Lung (tissue), 12 donors: ENCODE data around the gene RFX5. TPM values are rescaled to one million over a fixed set of nuclear protein-coding genes. Genes with fewer than 3 reads are reported as not detected.

Source experiments
- ATAC-seq: fragments of 200-7000 bp; cut with Tn5 transposase; one replicate; pipeline ENCODE4 v1.9.1; 2020; ENCODE audit warnings: moderate number of reproducible peaks; ENCODE audit not compliant: insufficient read depth, low FRiP score
- DNase-seq, 3 donors: peaks; one replicate each; pipeline ENCODE4 v3.0.0-alpha.2; 2013 to 2017
- H3K27ac ChIP-seq, 2 donors: one replicate each; pipeline ENCODE4 v1.5.1; 2013; ENCODE audit warnings: mild to moderate bottlenecking in 2 of 2, moderate library complexity in 2 of 2, control low read depth in 1 of 2, inconsistent platforms in 1 of 2, low read depth in 1 of 2, low read length in 1 of 2
- H3K27me3 ChIP-seq, 3 donors: one replicate each; pipeline ENCODE4 v1.5.1; 2013; ENCODE audit warnings: low read length in 2 of 3; ENCODE audit not compliant: control insufficient read depth in 3 of 3, insufficient read depth in 3 of 3
- H3K36me3 ChIP-seq, 4 donors: one replicate each; pipeline ENCODE4 v1.5.1; 2013; ENCODE audit warnings: low read length in 4 of 4, mild to moderate bottlenecking in 1 of 4, moderate library complexity in 1 of 4; ENCODE audit not compliant: control insufficient read depth in 4 of 4, insufficient read depth in 4 of 4
- H3K4me1 ChIP-seq, 5 donors: one replicate each; pipeline ENCODE4 v1.5.1; 2013; ENCODE audit warnings: low read length in 5 of 5, mild to moderate bottlenecking in 2 of 5, moderate library complexity in 1 of 5; ENCODE audit not compliant: control insufficient read depth in 5 of 5, insufficient read depth in 5 of 5
- H3K4me3 ChIP-seq: one replicate; pipeline ENCODE4 v1.5.1; 2013; ENCODE audit warnings: mild to moderate bottlenecking, control low read depth, moderate library complexity
- H3K9ac ChIP-seq, 2 donors: one replicate each; pipeline ENCODE4 v1.5.1; 2013; ENCODE audit warnings: low read length in 2 of 2, control low read depth in 1 of 2; ENCODE audit not compliant: insufficient read depth in 1 of 2
- H3K9me3 ChIP-seq, 4 donors: one replicate each; pipeline ENCODE4 v1.5.1; 2013; ENCODE audit warnings: low read length in 3 of 4, mild to moderate bottlenecking in 1 of 4, moderate library complexity in 1 of 4; ENCODE audit not compliant: control insufficient read depth in 4 of 4, insufficient read depth in 3 of 4
- WGBS, 2 donors: extraction: QIAGEN DNeasy Blood & Tissue Kit; methylation state at CpG; one replicate each; pipeline ENCODE4 v1.1.7; 2013; 5-methylcytosine and 5-hydroxymethylcytosine counted together
- polyA plus RNA-seq, 2 donors: library from polyadenylated mRNA; stranded (reverse); fragments of 200-250 nt; gene quantifications; one replicate each; pipeline ENCODE4 v1.2.1, GENCODE V29; 2013
- total RNA-seq, 2 donors: library from RNA; depleted of rRNA in 1 of 2; stranded (reverse); fragments of >200 nt in 1 of 2; gene quantifications; one replicate each; pipeline ENCODE4 v1.2.1, GENCODE V29; 2014 to 2021
- TF ChIP-seq, protein P1 (sequence below): IDR thresholded peaks from 2 replicates; pipeline ENCODE4 v1.5.1; 2012; ENCODE audit warnings: mild to moderate bottlenecking; ENCODE audit errors: control extremely low read depth, extremely low read depth
- donor health status: control.
- donor health status: control.
- donor health status: Bipolar disorder and iron deficiency.
- donor health status: healthy.
- donor health status: DM: yes; HTN: yes; CAD: no.

The RFX5 gene
- total and polyA plus RNA-seq, 4 donors, result 16.6 to 40.3 (median 34.6) TPM

DNA sequence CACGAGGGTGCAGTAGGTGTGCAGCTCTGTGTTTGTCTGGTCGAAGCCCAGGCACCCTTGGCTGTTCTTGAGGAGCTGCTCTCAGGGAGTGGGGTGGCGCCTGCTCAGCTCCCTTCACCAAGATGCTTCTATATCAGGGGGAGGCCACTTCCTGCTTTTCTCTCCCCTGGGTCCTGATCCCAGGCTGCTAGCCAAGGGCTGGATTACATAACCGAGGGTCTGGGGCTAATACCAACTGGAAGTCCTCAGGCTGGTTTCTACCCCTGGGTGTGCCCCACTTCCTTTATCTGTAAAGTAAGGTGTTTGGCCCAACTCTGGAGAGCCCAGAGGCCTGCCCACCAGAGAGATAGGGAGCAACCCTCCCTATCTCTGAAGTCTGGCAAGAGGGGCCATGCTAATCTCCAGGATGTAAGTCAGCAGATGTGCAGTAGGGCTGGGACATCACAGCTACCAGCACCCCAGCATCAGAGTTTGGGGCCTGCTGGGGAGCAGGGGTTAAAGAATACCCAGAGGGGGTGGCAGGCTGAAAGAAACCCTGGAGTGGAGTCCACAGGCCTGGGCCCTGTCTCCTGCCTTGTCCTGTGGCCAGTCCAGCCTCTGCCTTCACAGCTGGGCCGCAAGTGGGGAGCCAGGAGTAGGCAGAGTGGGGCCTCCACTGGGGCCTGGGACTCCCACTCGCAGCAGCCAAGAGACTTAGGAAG, 23.3 kb upstream of the RFX5 start:
- H3K4me3 ChIP-seq, result no peak overlapping the region
- DNase-seq (peak; percentile 35 to 57 (median 41)), ATAC-seq (no peak)
- H3K27me3 ChIP-seq, result no peaks in the 10 kb centered on the region
- H3K4me1 ChIP-seq, result peaks cover 7 to 38% (median 21%) of the 10 kb centered on the region in 5 donors
- peak overlapping the region in 1 of 2 donors; percentile 86 for H3K27ac ChIP-seq
- H3K9me3 ChIP-seq, result no peaks in the 10 kb centered on the region
- TF ChIP-seq, protein P1, sequence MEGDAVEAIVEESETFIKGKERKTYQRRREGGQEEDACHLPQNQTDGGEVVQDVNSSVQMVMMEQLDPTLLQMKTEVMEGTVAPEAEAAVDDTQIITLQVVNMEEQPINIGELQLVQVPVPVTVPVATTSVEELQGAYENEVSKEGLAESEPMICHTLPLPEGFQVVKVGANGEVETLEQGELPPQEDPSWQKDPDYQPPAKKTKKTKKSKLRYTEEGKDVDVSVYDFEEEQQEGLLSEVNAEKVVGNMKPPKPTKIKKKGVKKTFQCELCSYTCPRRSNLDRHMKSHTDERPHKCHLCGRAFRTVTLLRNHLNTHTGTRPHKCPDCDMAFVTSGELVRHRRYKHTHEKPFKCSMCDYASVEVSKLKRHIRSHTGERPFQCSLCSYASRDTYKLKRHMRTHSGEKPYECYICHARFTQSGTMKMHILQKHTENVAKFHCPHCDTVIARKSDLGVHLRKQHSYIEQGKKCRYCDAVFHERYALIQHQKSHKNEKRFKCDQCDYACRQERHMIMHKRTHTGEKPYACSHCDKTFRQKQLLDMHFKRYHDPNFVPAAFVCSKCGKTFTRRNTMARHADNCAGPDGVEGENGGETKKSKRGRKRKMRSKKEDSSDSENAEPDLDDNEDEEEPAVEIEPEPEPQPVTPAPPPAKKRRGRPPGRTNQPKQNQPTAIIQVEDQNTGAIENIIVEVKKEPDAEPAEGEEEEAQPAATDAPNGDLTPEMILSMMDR, result no peak
- WGBS, 2 donors, result 42% methylated on average over 6 of the region's 6 CpGs
- H3K36me3 ChIP-seq, result peaks cover 0 to 27% (median 18%) of the 10 kb centered on the region in 4 donors
- peak overlapping the region in 1 of 2 donors; percentile 23 for H3K9ac ChIP-seq

DNA sequence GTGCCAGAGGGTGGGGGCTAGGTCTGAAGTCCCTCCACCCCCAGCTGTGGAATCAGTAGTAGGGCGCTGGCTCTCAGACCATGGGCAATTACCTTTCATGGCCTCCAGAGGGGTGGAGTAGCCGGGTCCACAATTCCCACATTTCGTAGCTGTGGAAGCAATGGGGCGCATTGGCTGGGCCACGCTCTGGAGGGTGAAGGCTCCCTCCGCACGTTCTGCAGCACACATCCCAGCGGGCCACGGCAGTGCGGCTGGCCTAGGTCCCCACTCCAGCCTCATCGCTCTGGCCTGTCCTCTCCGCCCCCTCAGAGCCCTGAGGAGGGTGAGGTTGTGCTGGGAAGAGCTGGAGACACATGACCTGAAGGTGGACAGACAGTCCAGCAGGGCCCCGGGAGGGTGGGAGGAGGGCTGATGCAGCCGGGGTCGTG, 22.6 kb upstream of the RFX5 start:
- H3K9ac ChIP-seq, result no peak overlapping the region
- H3K36me3 ChIP-seq, result peaks cover 0 to 34% (median 24%) of the 10 kb centered on the region in 4 donors
- TF ChIP-seq, protein P1, result no peak
- no peak for ATAC-seq
- H3K4me1 ChIP-seq, result peaks cover 7 to 38% (median 21%) of the 10 kb centered on the region in 5 donors
- peak overlapping the region in 1 of 2 donors; percentile 33 for H3K27ac ChIP-seq
- H3K27me3 ChIP-seq, result no peaks in the 10 kb centered on the region
- 70 to 89% methylated on average over 15 of the region's 15 CpGs for WGBS, 2 donors
- no peak overlapping the region for H3K4me3 ChIP-seq
- DNase-seq, result no peak
- no peaks in the 10 kb centered on the region for H3K9me3 ChIP-seq

DNA sequence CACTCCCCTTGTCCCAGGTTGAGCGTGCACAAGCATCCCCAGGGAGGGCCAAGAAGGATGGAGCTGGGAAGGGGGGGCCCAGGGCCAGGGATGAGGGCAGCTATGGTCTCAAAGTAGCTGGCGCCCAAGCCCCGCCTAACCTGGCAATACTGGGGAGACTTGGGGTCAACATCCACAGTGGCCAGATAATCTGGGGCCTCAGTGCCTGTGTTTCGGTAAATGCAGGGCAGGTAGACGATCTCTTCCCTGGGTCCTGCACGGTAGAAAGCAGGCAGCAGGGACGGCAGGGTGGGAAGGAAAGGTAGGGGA, 22.2 kb upstream of the RFX5 start:
- no peak overlapping the region for H3K4me3 ChIP-seq
- peaks cover 7 to 38% (median 21%) of the 10 kb centered on the region in 5 donors for H3K4me1 ChIP-seq
- ATAC-seq (no peak), DNase-seq (no peak)
- H3K9me3 ChIP-seq, result no peaks in the 10 kb centered on the region
- no peak overlapping the region for H3K9ac ChIP-seq
- no peaks in the 10 kb centered on the region for H3K27me3 ChIP-seq
- TF ChIP-seq, protein P1, result no peak
- peaks cover 0 to 38% (median 26%) of the 10 kb centered on the region in 4 donors for H3K36me3 ChIP-seq
- 84 to 87% methylated on average over 7 of the region's 7 CpGs for WGBS, 2 donors
- peak overlapping the region in 1 of 2 donors; percentile 13 for H3K27ac ChIP-seq
